GM12878 (cell line): ENCODE results near the gene SMIM43. TPM values are rescaled to one million over a fixed set of nuclear protein-coding genes. Genes with fewer than 3 reads are reported as not detected.

ENCODE experiments used
- ATAC-seq: fragments of 200-7000 bp; cut with Tn5 transposase; 3 replicates; pipeline ENCODE4 v1.9.1; 2020; ENCODE audit warnings: mild to moderate bottlenecking, moderate library complexity
- BruUV-seq: library from RNA; stranded (reverse); fragments of 400-500 nt; replicated peaks from 2 replicates; lab custom pipeline; 2021; lab: Mats Ljungman, UMichigan
- CTCF ChIA-PET: fragments of 300-600 bp; sonication (Branson Sonifier 250); formaldehyde crosslinking; extraction: SDS; loops from one replicate; lab custom pipeline; 2021; ENCODE audit warnings: inconsistent platforms; lab: Yijun Ruan, JAX
- POLR2A ChIA-PET: fragments of 350-600 bp; formaldehyde crosslinking; extraction: SDS; loops from one replicate; lab custom pipeline; 2021; ENCODE audit warnings: inconsistent platforms; lab: Charles Lee
- RAD21 ChIA-PET: fragments of 300-600 bp; sonication (Branson Sonifier 250); formaldehyde crosslinking; loops from one replicate; lab custom pipeline; 2023; ENCODE audit warnings: antibody characterized with exemption; ENCODE audit not compliant: unreplicated experiment; lab: Charles Lee
- SMC1A ChIA-PET: fragments of 300-600 bp; sonication (Branson Sonifier 250); formaldehyde crosslinking; loops from one replicate; lab custom pipeline; 2023; ENCODE audit not compliant: unreplicated experiment, uncharacterized antibody; lab: Charles Lee
- DNase-seq: peaks from one replicate; pipeline ENCODE4 v3.0.0-alpha.2; 2011; ENCODE audit warnings: low read depth, low spot score
- FAIRE-seq: peaks from 3 replicates; lab custom pipeline; 2011; peaks lifted over from hg19 to GRCh38; lab: Jason Lieb, UNC
- H2AFZ ChIP-seq: 2 replicates; pipeline ENCODE4 v1.6.0; 2011; ENCODE audit warnings: low read depth, low read length, control low read depth; ENCODE audit not compliant: control insufficient read depth
- H3K27ac ChIP-seq: 2 replicates; pipeline ENCODE4 v1.5.1; 2011; ENCODE audit warnings: control low read depth; ENCODE audit not compliant: control insufficient read depth, insufficient read depth
- H3K27me3 ChIP-seq, 2 experiments: replicated peaks in 1 of 2; 2 replicates each; pipeline versions ENCODE4 v1.6.0 to v1.6.1; 2011; ENCODE audit warnings: low read length in 1 of 2; ENCODE audit not compliant: control insufficient read depth in 2 of 2, insufficient read depth in 2 of 2
- H3K36me3 ChIP-seq, 2 experiments: 2 replicates each; pipeline ENCODE4 v1.5.1; 2011; ENCODE audit warnings: low read length in 1 of 2; ENCODE audit not compliant: control insufficient read depth in 2 of 2, insufficient read depth in 2 of 2
- H3K4me1 ChIP-seq: 2 replicates; pipeline ENCODE4 v1.6.1; 2011; ENCODE audit warnings: mild to moderate bottlenecking, low read length, moderate library complexity, mixed read lengths; ENCODE audit not compliant: control insufficient read depth, insufficient read depth
- H3K4me2 ChIP-seq: 2 replicates; pipeline ENCODE4 v1.6.0; 2011; ENCODE audit warnings: control low read depth; ENCODE audit not compliant: control insufficient read depth, insufficient read depth
- H3K4me3 ChIP-seq: fragments of 200-600 bp; sonication (generic); 2 replicates; pipeline ENCODE4 v1.5.1; 2016
- H3K79me2 ChIP-seq: 2 replicates; pipeline ENCODE4 v1.6.0; 2011; ENCODE audit warnings: low read length; ENCODE audit not compliant: control insufficient read depth, insufficient read depth
- H3K9ac ChIP-seq: 2 replicates; pipeline ENCODE4 v1.8.0; 2011; ENCODE audit warnings: low read length, control low read depth, mixed read lengths; ENCODE audit not compliant: control insufficient read depth, insufficient read depth
- H3K9me3 ChIP-seq: replicated peaks from 3 replicates; pipeline ENCODE4 v1.5.1; 2011; ENCODE audit warnings: mild to moderate bottlenecking, low read length; ENCODE audit not compliant: control insufficient read depth, insufficient read depth
- H4K20me1 ChIP-seq: 2 replicates; pipeline ENCODE4 v1.6.0; 2011; ENCODE audit not compliant: control insufficient read depth, insufficient read depth
- ATF7 ChIP-seq: fragments of 450-650 bp; IDR thresholded peaks from 2 replicates; pipeline ENCODE4 v1.6.1; 2016; ENCODE audit warnings: low read depth, mild to moderate bottlenecking
- CBX3 ChIP-seq: fragments of 200-600 bp; sonication (generic); IDR thresholded peaks from 2 replicates; pipeline ENCODE4 v1.6.1; 2016; ENCODE audit warnings: low read depth, borderline replicate concordance
- CBX5 ChIP-seq: sonication (generic); IDR thresholded peaks from 2 replicates; pipeline ENCODE4 v1.6.1; 2016; ENCODE audit warnings: low read depth, moderate library complexity, mild to moderate bottlenecking, inconsistent platforms
- IRF4 ChIP-seq: IDR thresholded peaks from 2 replicates; pipeline ENCODE4 v1.6.1; 2011; ENCODE audit warnings: low read depth, low read length
- KDM1A ChIP-seq: fragments of 200-600 bp; sonication (generic); IDR thresholded peaks from 2 replicates; pipeline ENCODE4 v1.6.1; 2016; ENCODE audit warnings: borderline replicate concordance
- MAX ChIP-seq: IDR thresholded peaks from 2 replicates; pipeline ENCODE4 v1.6.1; 2012; ENCODE audit warnings: low read depth, low read length, improper control_type of control experiment
- MEF2A ChIP-seq: IDR thresholded peaks from 2 replicates; pipeline ENCODE4 v1.6.1; 2011; ENCODE audit warnings: low read depth, mild to moderate bottlenecking, low read length, moderate library complexity; ENCODE audit not compliant: insufficient read depth
- REST ChIP-seq: IDR thresholded peaks from 2 replicates; pipeline ENCODE4 v1.6.1; 2012; ENCODE audit warnings: mild to moderate bottlenecking, low read depth, low read length
- SKIL ChIP-seq: fragments of 450-650 bp; IDR thresholded peaks from 2 replicates; pipeline ENCODE4 v1.6.1; 2017; ENCODE audit warnings: mild to moderate bottlenecking, low read depth, inconsistent platforms; ENCODE audit not compliant: poor library complexity, severe bottlenecking
- SMC3 ChIP-seq: IDR thresholded peaks from 2 replicates; pipeline ENCODE4 v1.6.1; 2011; ENCODE audit warnings: low read length, improper control_type of control experiment, borderline replicate concordance
- SPI1 ChIP-seq: IDR thresholded peaks from 2 replicates; pipeline ENCODE4 v1.6.1; 2011; ENCODE audit warnings: low read depth, mild to moderate bottlenecking, low read length, moderate library complexity, borderline replicate concordance; ENCODE audit not compliant: insufficient read depth
- TAF1 ChIP-seq: IDR thresholded peaks from 2 replicates; pipeline ENCODE4 v1.6.1; 2011; ENCODE audit warnings: mild to moderate bottlenecking, low read depth, low read length, borderline replicate concordance
- WGBS: methylation state at CpG from one replicate; pipeline ENCODE4 v1.1.6; 2016; ENCODE audit warnings: low lambda C conversion rate; ENCODE audit not compliant: insufficient replicate concordance, insufficient coverage; ENCODE audit errors: missing lambda C conversion rate; 5-methylcytosine and 5-hydroxymethylcytosine counted together
- in situ Hi-C: fragments of 300-500 bp; cut with MboI; formaldehyde crosslinking; loops from 9 replicates; pipeline ENCODE4 v1.14.3; 2018; ENCODE audit warnings: mixed read lengths
- intact Hi-C: fragments of 100-400 bp; cut with micrococcal nuclease; formaldehyde crosslinking; loops from one replicate; pipeline ENCODE4 v1.14.2; 2022; ENCODE audit not compliant: unreplicated experiment
- polyA plus RNA-seq, 11 experiments: library from polyadenylated mRNA; depleted of rRNA in 4 of 11; unstranded in 6 of 11; stranded (reverse) in 5 of 11; fragments of >200 nt; fragmentation: Nextera tagmentation in 4 of 11; fragmentation: Illumina TruSeq in 1 of 11; extraction: Ambion mirVana in 4 of 11; extraction: Trizol in 1 of 11; gene quantifications; 1 replicate in 1 of 11; 2 replicates in 10 of 11; pipeline versions ENCODE4 v1.2.1 to v1.2.3, GENCODE V29; 2011 to 2016; ENCODE audit warnings: inconsistent platforms in 2 of 11, missing spikeins in 2 of 11, low read depth in 1 of 11
- total RNA-seq, 4 experiments: library from RNA; depleted of rRNA in 3 of 4; stranded (reverse); fragments of >200 nt in 3 of 4; fragmentation: Illumina TruSeq in 1 of 4; extraction: Trizol in 1 of 4; gene quantifications; 2 replicates each; pipeline versions ENCODE4 v1.2.1 to v1.2.3, GENCODE V29; 2013 to 2021

The SMIM43 gene
- total and polyA plus RNA-seq, 10 of the 15 experiments (the other 5 are each of a cell fraction or from before 2014, with no cell fraction given) = 0.12 TPM; not detected in 9

DNA sequence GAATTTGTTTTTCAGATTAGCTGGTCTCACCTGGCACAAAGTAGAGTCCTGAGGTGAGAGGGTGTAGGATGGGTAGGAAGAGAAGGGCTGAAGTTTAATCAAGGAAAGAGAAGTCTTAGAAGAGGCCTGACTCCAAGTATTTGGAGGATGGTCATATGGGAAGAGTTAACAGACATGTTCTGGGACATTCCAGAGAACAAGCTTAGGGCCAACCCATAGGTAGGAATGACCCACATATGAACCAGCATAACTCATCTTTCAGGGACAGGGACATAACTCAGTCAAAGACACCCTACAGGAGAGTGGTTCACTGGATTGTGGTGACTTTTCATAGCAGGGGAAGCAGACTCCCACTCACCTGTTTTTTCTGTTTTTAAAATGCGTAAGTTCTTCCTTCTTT, 40.3 kb downstream of the SMIM43 start (continued):
- TF ChIP-seq SKIL (no peak), ATF7 (no peak), CBX5 (no peak)
- TF ChIP-seq, all 136 proteins: peak for 0

DNA sequence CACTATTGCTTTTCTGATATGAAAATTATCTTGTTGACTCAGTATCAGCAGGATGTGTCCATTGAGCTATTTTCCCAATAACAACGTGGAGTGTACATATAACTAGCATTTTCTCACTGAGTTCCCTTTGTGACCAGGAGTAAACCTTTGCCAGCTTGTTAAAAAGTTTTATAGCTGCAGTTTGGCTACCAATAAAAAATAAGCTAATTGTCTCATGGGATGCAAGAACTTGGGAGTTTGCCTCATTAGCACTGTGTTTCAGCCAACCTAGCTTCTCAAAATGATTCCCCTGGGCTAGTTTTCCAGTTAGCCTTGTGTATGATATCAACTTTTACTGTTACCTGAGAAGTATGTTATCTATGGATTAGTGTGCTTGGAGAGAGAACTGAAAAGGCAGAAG, 43.3 kb downstream of the SMIM43 start:
- H3K4me3 ChIP-seq = no peak overlapping the region
- H3K4me1 ChIP-seq = peaks cover 3% of the 10 kb centered on the region
- H2AFZ ChIP-seq = no peak overlapping the region
- no peak overlapping the region for H3K4me2 ChIP-seq
- no peaks in the 10 kb centered on the region for H3K9me3 ChIP-seq
- no peaks in the 10 kb centered on the region; a peak in 1 of 4 replicates for H3K27me3 ChIP-seq
- no peaks in the 10 kb centered on the region for H4K20me1 ChIP-seq
- peak; percentile 72 for FAIRE-seq
- no peak for DNase-seq
- no TSS peak for BruUV-seq
- ChIA-PET RAD21 (no interaction called here), SMC1A (interaction anchor here (1.0 to 1.3 kb wide), 3 partner anchors 9 to 10 kb away, joined by 3 to 5 read pairs (median 3); no protein-coding TSS in a partner anchor), CTCF (interaction anchor here (0.9 to 1.3 kb wide), 4 partner anchors 9 to 65 kb away, joined by 3 to 7 read pairs (median 3); no protein-coding TSS in a partner anchor), POLR2A (interaction anchor here (0.8 kb wide), 1 partner anchor 521 kb away, joined by 3 read pairs; no protein-coding TSS in a partner anchor)
- no peak overlapping the region for H3K27ac ChIP-seq
- H3K9ac ChIP-seq = no peak overlapping the region
- 0% methylated on average over 1 of the region's 1 CpG for WGBS
- intact Hi-C loops = no loop called here
- H3K79me2 ChIP-seq = no peaks in the 10 kb centered on the region
- in situ Hi-C loops = no loop called here
- H3K36me3 ChIP-seq = no peaks in the 10 kb centered on the region
- no peak for ATAC-seq
- TF ChIP-seq SMC3 (no peak), TAF1 (no peak), MEF2A (no peak), SPI1 (no peak), MAX (no peak), IRF4 (no peak), CBX3 (no peak), REST (no peak), KDM1A (no peak)
